Trophoblast cell (in vitro differentiated cells and primary cell): Measurements from ENCODE around the gene CCDC150.
"Not testable (repeated sequence)": the region's sequence is repeated elsewhere in the genome, so short reads cannot be mapped to it uniquely, and the experiment has no call there.

Experiments used
- DNase-seq, 2 donors: peaks; one replicate each; pipeline ENCODE4 v3.0.0-alpha.2; 2016
- H2AFZ ChIP-seq: 2 replicates; pipeline ENCODE4 v1.6.1; 2013; ENCODE audit warnings: low read length, moderate library complexity, mild to moderate bottlenecking; ENCODE audit not compliant: insufficient read depth, poor library complexity
- H2AK5ac ChIP-seq: 2 replicates; pipeline ENCODE4 v1.6.1; 2013; ENCODE audit warnings: mild to moderate bottlenecking, low read length
- H2BK120ac ChIP-seq: 2 replicates; pipeline ENCODE4 v1.6.1; 2013; ENCODE audit warnings: low read length, mild to moderate bottlenecking, moderate library complexity; ENCODE audit not compliant: insufficient read depth, poor library complexity
- H2BK12ac ChIP-seq: 2 replicates; pipeline ENCODE4 v1.6.1; 2013; ENCODE audit warnings: mild to moderate bottlenecking, low read length, moderate library complexity
- H2BK5ac ChIP-seq: 2 replicates; pipeline ENCODE4 v1.6.1; 2013; ENCODE audit warnings: low read length, low read depth, moderate library complexity, mild to moderate bottlenecking; ENCODE audit not compliant: poor library complexity
- H3K14ac ChIP-seq: 2 replicates; pipeline ENCODE4 v1.6.1; 2013; ENCODE audit warnings: mild to moderate bottlenecking, low read length
- H3K18ac ChIP-seq: 2 replicates; pipeline ENCODE4 v1.6.1; 2013; ENCODE audit warnings: mild to moderate bottlenecking, low read length
- H3K23ac ChIP-seq: 2 replicates; pipeline ENCODE4 v1.6.1; 2013; ENCODE audit warnings: low read length
- H3K27ac ChIP-seq: 2 replicates; pipeline ENCODE4 v1.5.1; 2013; ENCODE audit warnings: low read depth, mild to moderate bottlenecking, inconsistent platforms, low read length, moderate library complexity
- H3K27me3 ChIP-seq: 2 replicates; pipeline ENCODE4 v1.6.1; 2013; ENCODE audit warnings: inconsistent platforms, mild to moderate bottlenecking, low read length, moderate library complexity; ENCODE audit not compliant: insufficient read depth
- H3K36me3 ChIP-seq, 2 experiments: 1 replicate in 1 of 2; 2 replicates in 1 of 2; pipeline ENCODE4 v1.6.1; 2013; ENCODE audit warnings: low read length in 2 of 2, mild to moderate bottlenecking in 2 of 2, moderate library complexity in 1 of 2; ENCODE audit not compliant: insufficient read depth in 2 of 2, control insufficient read depth in 1 of 2
- H3K4ac ChIP-seq: 2 replicates; pipeline ENCODE4 v1.6.1; 2013; ENCODE audit warnings: low read depth, mild to moderate bottlenecking, low read length, moderate library complexity
- H3K4me1 ChIP-seq, 2 experiments: 1 replicate in 1 of 2; 2 replicates in 1 of 2; pipeline ENCODE4 v1.6.1; 2013; ENCODE audit warnings: low read length in 2 of 2, mild to moderate bottlenecking in 2 of 2, moderate library complexity in 1 of 2; ENCODE audit not compliant: insufficient read depth in 2 of 2, control insufficient read depth in 1 of 2
- H3K4me2 ChIP-seq: 2 replicates; pipeline ENCODE4 v1.6.1; 2013; ENCODE audit warnings: inconsistent platforms, mild to moderate bottlenecking, low read length, moderate library complexity
- H3K4me3 ChIP-seq: 2 replicates; pipeline ENCODE4 v1.5.1; 2013; ENCODE audit warnings: mild to moderate bottlenecking, low read depth, low read length, inconsistent platforms
- H3K79me1 ChIP-seq: one replicate; pipeline ENCODE4 v1.6.1; 2013; ENCODE audit warnings: low read length
- H3K79me2 ChIP-seq: 2 replicates; pipeline ENCODE4 v1.6.1; 2013; ENCODE audit warnings: low read length, mild to moderate bottlenecking; ENCODE audit not compliant: control insufficient read depth, insufficient read depth, poor library complexity
- H3K9ac ChIP-seq: 2 replicates; pipeline ENCODE4 v1.6.1; 2013; ENCODE audit warnings: mild to moderate bottlenecking, low read length
- H3K9me3 ChIP-seq: 2 replicates; pipeline ENCODE4 v1.6.1; 2013; ENCODE audit warnings: low read depth, mild to moderate bottlenecking, control low read depth, inconsistent platforms, low read length; ENCODE audit not compliant: insufficient read depth
- H4K12ac ChIP-seq: 2 replicates; pipeline ENCODE4 v1.6.1; 2013; ENCODE audit warnings: low read depth, mild to moderate bottlenecking, low read length, moderate library complexity
- H4K8ac ChIP-seq: 2 replicates; pipeline ENCODE4 v1.6.1; 2013; ENCODE audit warnings: low read depth, mild to moderate bottlenecking, low read length, moderate library complexity
- H4K91ac ChIP-seq: one replicate; pipeline ENCODE4 v1.6.1; 2013; ENCODE audit warnings: low read depth, mild to moderate bottlenecking, low read length, moderate library complexity
- WGBS: extraction: QIAGEN DNeasy Blood & Tissue Kit; methylation state at CpG from one replicate; pipeline ENCODE4 v1.1.7; 2013; ENCODE audit warnings: missing lambda C conversion rate; ENCODE audit not compliant: insufficient read length, insufficient coverage; ENCODE audit errors: extremely low coverage; 5-methylcytosine and 5-hydroxymethylcytosine counted together

CCDC150 gene

DNA sequence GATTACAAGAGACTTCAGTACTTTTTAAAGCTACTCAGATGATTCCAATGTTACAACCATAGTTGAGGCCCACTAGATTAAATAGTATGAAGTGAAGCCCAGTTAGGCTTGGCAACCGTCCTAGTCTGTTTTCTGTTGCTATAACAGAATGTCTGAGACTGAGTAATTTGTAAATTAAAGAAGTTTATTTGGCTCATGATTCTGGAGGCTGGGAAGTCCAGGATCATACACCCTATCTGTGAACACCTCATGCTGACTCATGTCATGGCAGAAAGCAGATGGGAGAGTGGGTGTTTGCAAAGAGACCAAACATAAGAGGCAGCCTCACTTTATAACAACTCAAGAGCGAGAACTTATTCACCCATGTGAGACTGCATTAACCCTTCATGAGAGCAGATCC, 63.1 kb downstream of the CCDC150 start:
- no peak overlapping the region for H3K23ac ChIP-seq
- H3K27ac ChIP-seq, result no peak overlapping the region
- H2BK5ac ChIP-seq, result no peak overlapping the region
- no peak overlapping the region for H3K14ac ChIP-seq
- no peak for DNase-seq
- H3K4me2 ChIP-seq, result no peak overlapping the region
- no peak overlapping the region for H2AFZ ChIP-seq
- no peak overlapping the region for H3K4me3 ChIP-seq
- no peak overlapping the region for H2AK5ac ChIP-seq
- no peak overlapping the region for H3K9ac ChIP-seq
- H3K27me3 ChIP-seq, result no peaks in the 10 kb centered on the region
- H2BK120ac ChIP-seq, result no peak overlapping the region
- no peaks in the 10 kb centered on the region for H3K4me1 ChIP-seq
- H4K91ac ChIP-seq, result no peak overlapping the region
- no peak overlapping the region for H3K18ac ChIP-seq
- WGBS, result no CpG with 5 or more reads among the region's 2 CpGs
- no peaks in the 10 kb centered on the region for H3K79me1 ChIP-seq
- H4K8ac ChIP-seq, result no peak overlapping the region
- H4K12ac ChIP-seq, result no peak overlapping the region
- no peak overlapping the region for H2BK12ac ChIP-seq
- no peak overlapping the region for H3K4ac ChIP-seq
- H3K79me2 ChIP-seq, result no peaks in the 10 kb centered on the region
- no peaks in the 10 kb centered on the region for H3K9me3 ChIP-seq
- no peaks in the 10 kb centered on the region for H3K36me3 ChIP-seq

- Histone ChIP-seq H3K9me3 (no peaks in the 10 kb centered on the region), H4K12ac (no peak overlapping the region), H3K18ac (no peak overlapping the region), H3K4me3 (no peak overlapping the region), H2BK120ac (no peak overlapping the region), H3K4me2 (no peak overlapping the region), H3K79me1 (no peaks in the 10 kb centered on the region), H4K91ac (no peak overlapping the region), H2AFZ (no peak overlapping the region), H4K8ac (no peak overlapping the region), H2AK5ac (no peak overlapping the region), H3K14ac (no peak overlapping the region), H2BK12ac (no peak overlapping the region), H3K27ac (no peak overlapping the region), H3K9ac (no peak overlapping the region), H3K79me2 (no peaks in the 10 kb centered on the region), H3K27me3 (no peaks in the 10 kb centered on the region), H3K4ac (no peak overlapping the region), H2BK5ac (no peak overlapping the region), H3K4me1 (no peaks in the 10 kb centered on the region), H3K23ac (no peak overlapping the region), H3K36me3 (no peaks in the 10 kb centered on the region)
- no peak for DNase-seq
Observed at GRCh38 chr2:196703695-196704094, 64.2 kb downstream of the CCDC150 start.

GRCh38 chr2:196710056-196710455, 70.5 kb downstream of the CCDC150 start:
- WGBS, result no CpG with 5 or more reads among the region's 10 CpGs
- H3K4me3 ChIP-seq, H3K79me1 ChIP-seq, DNase-seq, H3K9ac ChIP-seq, H3K36me3 ChIP-seq, H4K12ac ChIP-seq, H3K27ac ChIP-seq, H4K91ac ChIP-seq, H2AFZ ChIP-seq, H4K8ac ChIP-seq, H2BK120ac ChIP-seq, H3K4me1 ChIP-seq, H3K4ac ChIP-seq, H2AK5ac ChIP-seq, H3K14ac ChIP-seq, H3K9me3 ChIP-seq, H3K18ac ChIP-seq, H3K27me3 ChIP-seq, H3K23ac ChIP-seq, H3K79me2 ChIP-seq, H2BK5ac ChIP-seq, H3K4me2 ChIP-seq, H2BK12ac ChIP-seq: not testable (repeated sequence)

DNA sequence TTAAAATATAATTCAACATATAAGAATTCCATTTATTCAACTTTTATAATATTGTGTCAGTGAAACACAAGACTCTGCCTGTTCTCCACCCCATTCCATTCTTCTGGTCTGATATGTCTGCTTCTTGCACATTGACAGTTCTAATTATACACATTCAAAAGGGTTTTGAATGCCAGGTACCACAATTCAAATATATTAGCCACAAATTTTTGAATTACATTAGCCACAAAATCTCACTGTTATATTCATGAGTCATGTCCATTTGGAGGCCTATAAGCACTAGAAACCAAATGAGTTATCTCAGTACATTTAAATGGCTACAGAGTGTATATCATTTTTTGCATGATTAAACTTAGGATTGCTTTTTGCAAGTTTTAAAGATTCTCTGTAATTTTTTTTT, 72.1 kb downstream of the CCDC150 start:
- Histone ChIP-seq H3K4me3 (no peak overlapping the region), H2BK12ac (no peak overlapping the region), H3K79me2 (no peaks in the 10 kb centered on the region), H3K23ac (no peak overlapping the region), H3K4me2 (no peak overlapping the region), H2AFZ (no peak overlapping the region), H4K12ac (no peak overlapping the region), H3K14ac (no peak overlapping the region), H3K27ac (no peak overlapping the region), H3K9me3 (peaks cover 8% of the 10 kb centered on the region), H3K18ac (no peak overlapping the region), H3K27me3 (no peaks in the 10 kb centered on the region), H4K8ac (no peak overlapping the region), H3K79me1 (no peaks in the 10 kb centered on the region), H2AK5ac (no peak overlapping the region), H3K4me1 (no peaks in the 10 kb centered on the region), H3K9ac (no peak overlapping the region), H3K4ac (no peak overlapping the region), H3K36me3 (peaks cover 0 to 6% of the 10 kb centered on the region in 2 experiments), H4K91ac (no peak overlapping the region), H2BK5ac (no peak overlapping the region), H2BK120ac (no peak overlapping the region)
- no peak for DNase-seq

DNA sequence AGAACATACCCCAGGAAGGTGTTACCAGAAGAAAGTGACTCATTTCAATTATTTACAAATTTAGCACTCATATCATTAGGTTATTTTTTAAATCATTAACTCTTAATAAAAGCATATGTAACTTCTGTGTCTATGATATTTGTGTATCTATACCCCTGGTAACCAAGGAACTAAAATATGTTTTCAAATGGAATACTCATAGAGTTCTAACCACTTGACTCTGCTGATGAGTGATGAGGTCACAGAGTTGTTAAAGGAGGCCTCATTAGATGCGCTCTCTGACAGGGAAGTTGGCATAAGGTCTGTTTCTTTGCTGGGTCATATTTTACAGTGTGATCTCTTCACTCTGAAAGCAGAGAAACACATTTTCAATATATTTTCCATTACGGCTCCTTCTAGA, 73.4 kb downstream of the CCDC150 start:
- Histone ChIP-seq H3K27me3 (no peaks in the 10 kb centered on the region), H3K9ac (no peak overlapping the region), H3K27ac (no peak overlapping the region), H3K14ac (no peak overlapping the region), H2BK5ac (no peak overlapping the region), H3K79me1 (no peaks in the 10 kb centered on the region), H2BK120ac (no peak overlapping the region), H3K4me2 (no peak overlapping the region), H3K4me3 (no peak overlapping the region), H2BK12ac (no peak overlapping the region), H2AFZ (no peak overlapping the region), H3K18ac (no peak overlapping the region), H4K8ac (no peak overlapping the region), H3K23ac (no peak overlapping the region), H3K9me3 (peaks cover 8% of the 10 kb centered on the region), H3K36me3 (peaks cover 0 to 6% of the 10 kb centered on the region in 2 experiments), H3K79me2 (no peaks in the 10 kb centered on the region), H4K12ac (no peak overlapping the region), H3K4ac (no peak overlapping the region), H2AK5ac (no peak overlapping the region), H3K4me1 (no peaks in the 10 kb centered on the region), H4K91ac (no peak overlapping the region)
- no peak for DNase-seq
- no CpG with 5 or more reads among the region's 2 CpGs for WGBS
